ENCODE results near the gene DEXI. TPM values are rescaled to one million over a fixed set of nuclear protein-coding genes. Genes with fewer than 3 reads are reported as not detected.

DEXI gene
- total RNA-seq, 4 donors from 2014 or later = 66.5 to 89.2 (median 74.6) TPM

GRCh38 chr16:10896723-10897122, 45.5 kb downstream of the DEXI start:
- Histone ChIP-seq H3K27me3 (no peaks in the 10 kb centered on the region), H3K36me3 (no peaks in the 10 kb centered on the region), H3K4me3 (replicated peaks in 1 of 3) (no peak overlapping the region), H3K27ac (no peak overlapping the region), H3K4me1 (no peaks in the 10 kb centered on the region), H3K9me3 (no peaks in the 10 kb centered on the region)
- intact Hi-C loops (cut with DNase I) = no loop called here
- no peak for DNase-seq
- TF ChIP-seq CTCF (IDR thresholded peaks at IDR 0.05) (no peak), POLR2A (IDR thresholded peaks at IDR 0.05) (no peak)
- 80 to 94% methylated on average over 2 of the region's 2 CpGs for WGBS, 2 donors

GRCh38 chr16:10896165-10896564, 46.1 kb downstream of the DEXI start:
- Histone ChIP-seq H3K27ac (no peak overlapping the region), H3K36me3 (no peaks in the 10 kb centered on the region), H3K4me3 (replicated peaks in 1 of 3) (no peak overlapping the region), H3K27me3 (no peaks in the 10 kb centered on the region), H3K9me3 (no peaks in the 10 kb centered on the region), H3K4me1 (no peaks in the 10 kb centered on the region)
- TF ChIP-seq CTCF (IDR thresholded peaks at IDR 0.05) (no peak), POLR2A (IDR thresholded peaks at IDR 0.05) (no peak)
- intact Hi-C loops (cut with DNase I) = no loop called here
- DNase-seq = no peak
- WGBS, 2 donors = 77 to 81% methylated on average over 3 of the region's 3 CpGs

GRCh38 chr16:10895053-10895946, 47.0 kb downstream of the DEXI start:
- WGBS, 2 donors = 30 to 39% methylated on average over 17 of the region's 17 CpGs
- peak; percentile 32 to 66 for DNase-seq
- Histone ChIP-seq H3K9me3 (no peaks in the 10 kb centered on the region), H3K4me3 (replicated peaks in 1 of 3) (no peak overlapping the region), H3K27me3 (no peaks in the 10 kb centered on the region), H3K27ac (no peak overlapping the region), H3K4me1 (no peaks in the 10 kb centered on the region), H3K36me3 (no peaks in the 10 kb centered on the region)
- TF ChIP-seq CTCF (IDR thresholded peaks at IDR 0.05) = no peak
- no peak for TF ChIP-seq POLR2A (IDR thresholded peaks at IDR 0.05)
- intact Hi-C loops (cut with DNase I) = no loop called here

GRCh38 chr16:10892782-10893318, 49.4 kb downstream of the DEXI start:
- Histone ChIP-seq H3K27me3 (no peaks in the 10 kb centered on the region), H3K4me3 (replicated peaks in 1 of 3) (no peak overlapping the region), H3K27ac (no peak overlapping the region), H3K36me3 (no peaks in the 10 kb centered on the region), H3K4me1 (no peaks in the 10 kb centered on the region), H3K9me3 (no peaks in the 10 kb centered on the region)
- TF ChIP-seq CTCF (IDR thresholded peaks at IDR 0.05) (no peak), POLR2A (IDR thresholded peaks at IDR 0.05) (no peak)
- intact Hi-C loops (cut with DNase I) = no loop called here
- WGBS, 2 donors = 86 to 89% methylated on average over 5 of the region's 5 CpGs
- DNase-seq = no peak

- no peak overlapping the region for H3K27ac ChIP-seq
Measured at GRCh38 chr16:10889855-10890254, 52.4 kb downstream of the DEXI start.

More at GRCh38 chr16:10889855-10890254, 52.4 kb downstream of the DEXI start:
- Histone ChIP-seq H3K27me3 (no peaks in the 10 kb centered on the region), H3K4me3 (replicated peaks in 1 of 3) (no peak overlapping the region), H3K4me1 (no peaks in the 10 kb centered on the region), H3K9me3 (no peaks in the 10 kb centered on the region), H3K36me3 (no peaks in the 10 kb centered on the region)
- DNase-seq = no peak
- TF ChIP-seq CTCF (IDR thresholded peaks at IDR 0.05) = no peak
- no peak for TF ChIP-seq POLR2A (IDR thresholded peaks at IDR 0.05)
- intact Hi-C loops (cut with DNase I) = no loop called here
- WGBS, 2 donors = 83 to 91% methylated on average over 4 of the region's 4 CpGs

Data from thyroid gland (tissue), 4 donors.